Thoracic aorta (tissue), 2 donors: ENCODE results near the gene ACSS2. TPM values are rescaled to one million over a fixed set of nuclear protein-coding genes. Genes with fewer than 3 reads are reported as not detected.

Experiments
- ATAC-seq: fragments of 150-250 bp; one replicate; pipeline ENCODE4 v1.8.0; 2017; ENCODE audit warnings: low read depth; ENCODE audit not compliant: insufficient number of reproducible peaks, low FRiP score
- DNase-seq: peaks from one replicate; pipeline ENCODE4 v3.0.0-alpha.2; 2020; ENCODE audit warnings: low spot score
- H3K27ac ChIP-seq, 2 donors: fragments of 200-600 bp; sonication (generic); 1 replicate in 1 of 2; 2 replicates in 1 of 2; pipeline ENCODE4 v1.5.1; 2016; ENCODE audit warnings: mild to moderate bottlenecking in 2 of 2, moderate library complexity in 2 of 2
- H3K27me3 ChIP-seq: fragments of 200-600 bp; sonication (generic); replicated peaks from 2 replicates; pipeline ENCODE4 v1.6.0; 2016; ENCODE audit warnings: mild to moderate bottlenecking; ENCODE audit not compliant: insufficient read depth
- H3K36me3 ChIP-seq: fragments of 200-600 bp; sonication (generic); one replicate; pipeline ENCODE4 v1.5.1; 2016
- H3K4me1 ChIP-seq, 2 donors: fragments of 200-600 bp; sonication (generic); 1 replicate in 1 of 2; 2 replicates in 1 of 2; pipeline versions ENCODE4 v1.5.1 to v1.6.0; 2016; ENCODE audit warnings: low read depth in 2 of 2, mild to moderate bottlenecking in 1 of 2; ENCODE audit not compliant: control insufficient read depth in 1 of 2
- H3K4me3 ChIP-seq: fragments of 200-600 bp; sonication (generic); 2 replicates; pipeline ENCODE4 v1.5.1; 2016; ENCODE audit warnings: mild to moderate bottlenecking
- H3K9me3 ChIP-seq: fragments of 200-600 bp; sonication (generic); 2 replicates; pipeline ENCODE4 v1.5.1; 2016
- CTCF ChIP-seq: fragments of 200-600 bp; sonication (generic); IDR thresholded peaks from one replicate; pipeline ENCODE4 v1.5.1; 2019; ENCODE audit warnings: antibody characterized with exemption
- total RNA-seq, 2 donors: library from RNA; depleted of rRNA; stranded (reverse); fragments of >200 nt; gene quantifications; one replicate each; pipeline versions ENCODE4 v1.1.0 to v1.2.3, GENCODE V29; 2016

Gene ACSS2
- total RNA-seq, 2 donors from 2014 or later = 65.9 to 95.4 TPM

- no peak overlapping the region for H3K4me3 ChIP-seq
- peaks cover 9 to 35% of the 10 kb centered on the region in 2 donors for H3K4me1 ChIP-seq
- H3K36me3 ChIP-seq = peaks cover 27% of the 10 kb centered on the region
- H3K27me3 ChIP-seq = no peaks in the 10 kb centered on the region
- no peak for TF ChIP-seq CTCF
- no peaks in the 10 kb centered on the region for H3K9me3 ChIP-seq
- no peak for ATAC-seq
- DNase-seq = no peak
- H3K27ac ChIP-seq = peak overlapping the region; percentile 31 to 51
Observed at GRCh38 chr20:34923414-34923813, 47.0 kb downstream of the ACSS2 start.

GRCh38 chr20:34925341-34925740, 48.9 kb downstream of the ACSS2 start:
- H3K36me3 ChIP-seq = peaks cover 40% of the 10 kb centered on the region
- no peaks in the 10 kb centered on the region for H3K27me3 ChIP-seq
- TF ChIP-seq CTCF = no peak
- no peak overlapping the region for H3K4me3 ChIP-seq
- H3K9me3 ChIP-seq = no peaks in the 10 kb centered on the region
- DNase-seq = no peak
- ATAC-seq = no peak
- H3K27ac ChIP-seq = no peak overlapping the region
- H3K4me1 ChIP-seq = peaks cover 9 to 35% of the 10 kb centered on the region in 2 donors

- Histone ChIP-seq H3K27me3 (no peaks in the 10 kb centered on the region), H3K4me1 (peaks cover 9 to 35% of the 10 kb centered on the region in 2 donors), H3K4me3 (no peak overlapping the region), H3K27ac (no peak overlapping the region), H3K36me3 (peaks cover 40% of the 10 kb centered on the region), H3K9me3 (no peaks in the 10 kb centered on the region)
- DNase-seq (no peak), ATAC-seq (no peak)
- TF ChIP-seq CTCF = no peak
Observed at GRCh38 chr20:34925981-34926380, 49.6 kb downstream of the ACSS2 start.

DNA sequence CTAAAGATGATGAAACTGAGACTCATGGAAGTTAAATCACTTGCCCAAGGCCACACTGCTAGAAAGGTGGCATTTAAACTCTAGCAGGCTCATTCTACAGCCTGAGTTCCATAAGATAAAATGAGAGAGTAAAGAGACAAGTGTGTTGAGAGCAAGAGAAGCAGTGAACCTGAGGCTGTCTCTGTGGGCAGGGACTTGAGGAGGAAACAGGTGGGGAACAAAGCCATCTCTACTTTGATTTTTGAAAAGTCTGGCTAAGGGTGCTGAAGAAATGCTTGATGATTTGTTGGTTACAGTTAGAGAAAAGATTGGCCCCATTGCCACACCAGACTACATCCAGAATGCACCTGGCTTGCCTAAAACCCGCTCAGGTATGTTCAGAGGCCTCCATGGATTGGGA, 50.2 kb downstream of the ACSS2 start:
- Histone ChIP-seq H3K36me3 (peaks cover 40% of the 10 kb centered on the region), H3K27me3 (no peaks in the 10 kb centered on the region), H3K4me3 (no peak overlapping the region), H3K4me1 (peaks cover 9 to 34% of the 10 kb centered on the region in 2 donors), H3K27ac (peak overlapping the region; percentile 20 to 54), H3K9me3 (no peaks in the 10 kb centered on the region)
- TF ChIP-seq CTCF = no peak
- DNase-seq (no peak), ATAC-seq (no peak)

DNA sequence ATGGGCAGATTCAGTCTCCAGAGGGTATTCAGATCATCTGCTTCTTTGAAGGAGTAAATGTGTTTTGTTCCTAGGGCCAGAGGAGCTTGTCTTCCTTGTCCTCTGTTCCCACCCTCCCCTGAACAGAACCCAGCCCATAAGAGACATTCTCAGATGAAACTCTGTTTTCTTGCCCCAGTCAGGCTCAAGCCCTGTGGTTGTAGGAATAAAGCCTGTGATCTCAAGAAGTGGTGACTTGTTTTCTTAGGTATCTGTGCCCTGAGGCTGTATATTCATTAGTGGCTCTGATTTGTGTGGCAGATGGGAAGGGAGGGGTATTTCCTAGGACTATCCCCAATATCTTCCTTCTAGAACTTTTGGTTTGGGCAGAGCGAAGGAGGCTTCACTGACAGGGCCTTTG, 51.3 kb downstream of the ACSS2 start:
- no peaks in the 10 kb centered on the region for H3K9me3 ChIP-seq
- peaks cover 40% of the 10 kb centered on the region for H3K36me3 ChIP-seq
- no peaks in the 10 kb centered on the region for H3K27me3 ChIP-seq
- H3K4me1 ChIP-seq = peaks cover 4 to 24% of the 10 kb centered on the region in 2 donors
- DNase-seq (no peak), ATAC-seq (no peak)
- TF ChIP-seq CTCF = no peak
- no peak overlapping the region for H3K4me3 ChIP-seq
- peak overlapping the region; percentile 20 to 54 for H3K27ac ChIP-seq
